HCT116 (cell line): ENCODE measurements around the gene UQCC5. TPM values are rescaled to one million over a fixed set of nuclear protein-coding genes. Genes with fewer than 3 reads are reported as not detected.

Source experiments
- ATAC-seq: fragments of 200-7000 bp; cut with Tn5 transposase; 2 replicates; pipeline ENCODE4 v1.9.1; 2020; ENCODE audit warnings: mild to moderate bottlenecking, moderate library complexity
- BruUV-seq: library from RNA; stranded (reverse); fragments of 400-500 nt; replicated peaks from 2 replicates; lab custom pipeline; 2021; lab: Mats Ljungman, UMichigan
- CTCF ChIA-PET: fragments of 300-600 bp; sonication (Branson Sonifier 250); formaldehyde crosslinking; loops from one replicate; lab custom pipeline; 2021; ENCODE audit warnings: antibody characterized with exemption; lab: Charles Lee
- POLR2A ChIA-PET: fragments of 300-600, 350-600 bp; sonication (Branson Sonifier 250); formaldehyde crosslinking; loops from one replicate; lab custom pipeline; 2021; ENCODE audit warnings: antibody characterized with exemption; lab: Charles Lee
- RAD21 ChIA-PET, 2 experiments: fragments of 300-600 bp; sonication (Branson Sonifier 250); formaldehyde crosslinking; loops; one replicate each; lab custom pipeline; 2023; ENCODE audit warnings: low total read pairs in 2 of 2; ENCODE audit not compliant: uncharacterized antibody in 2 of 2, unreplicated experiment in 2 of 2, low non-redundant PET in 1 of 2; lab: Charles Lee
- DNase-seq: peaks from one replicate; pipeline ENCODE4 v3.0.0-alpha.2; 2010; ENCODE audit warnings: low read depth, low spot score
- H2AFZ ChIP-seq: fragments of 200-600 bp; shearing (Covaris generic), sonication (generic); 2 replicates; pipeline ENCODE4 v1.6.1; 2017; ENCODE audit warnings: low read depth, mixed run types, mixed read lengths, antibody characterized with exemption, low read length; ENCODE audit not compliant: poor library complexity, severe bottlenecking
- H3K27ac ChIP-seq: 2 replicates; pipeline ENCODE4 v1.5.1; 2012; ENCODE audit warnings: low read depth, low read length
- H3K27me3 ChIP-seq: fragments of 200-600 bp; sonication (generic); 2 replicates; pipeline ENCODE4 v1.6.1; 2016; ENCODE audit warnings: mixed run types, low read length, mixed read lengths; ENCODE audit not compliant: insufficient read depth
- H3K36me3 ChIP-seq, 2 experiments: fragments of 200-500 bp in 1 of 2; fragments of 200-600 bp in 1 of 2; sonication (Bioruptor generic) in 1 of 2; sonication (generic) in 1 of 2; 2 replicates each; pipeline versions ENCODE4 v1.5.1 to v1.6.1; 2014 to 2016; ENCODE audit warnings: low read length in 2 of 2, inconsistent platforms in 1 of 2, mixed read lengths in 1 of 2, mixed run types in 1 of 2; ENCODE audit not compliant: insufficient read depth in 2 of 2, control insufficient read depth in 1 of 2
- H3K4me1 ChIP-seq, 2 experiments: fragments of 200-600 bp in 1 of 2; sonication (generic) in 1 of 2; 2 replicates each; pipeline versions ENCODE4 v1.5.1 to v1.6.1; 2012 to 2017; ENCODE audit warnings: low read length in 2 of 2, inconsistent platforms in 1 of 2, mild to moderate bottlenecking in 1 of 2, mixed read lengths in 1 of 2, mixed run types in 1 of 2, moderate library complexity in 1 of 2; ENCODE audit not compliant: insufficient read depth in 2 of 2, control insufficient read depth in 1 of 2
- H3K4me2 ChIP-seq: fragments of 200-600 bp; sonication (generic); 2 replicates; pipeline ENCODE4 v1.6.1; 2017; ENCODE audit warnings: mixed run types, low read length, mixed read lengths
- H3K4me3 ChIP-seq, 2 experiments: fragments of 200-600 bp in 1 of 2; sonication (generic) in 1 of 2; replicated peaks in 1 of 2; 2 replicates each; pipeline ENCODE4 v1.5.1; 2011 to 2016; ENCODE audit warnings: low read length in 2 of 2, control low read depth in 1 of 2, low read depth in 1 of 2, mild to moderate bottlenecking in 1 of 2, mixed read lengths in 1 of 2, mixed run types in 1 of 2
- H3K79me2 ChIP-seq: fragments of 200-600 bp; sonication (generic); 2 replicates; pipeline ENCODE4 v1.6.1; 2017; ENCODE audit warnings: mild to moderate bottlenecking, mixed run types, low read length, moderate library complexity, mixed read lengths; ENCODE audit not compliant: insufficient read depth
- H3K9ac ChIP-seq: fragments of 200-600 bp; sonication (generic); 2 replicates; pipeline ENCODE4 v1.6.1; 2016; ENCODE audit warnings: low read length, mixed read lengths
- H3K9me2 ChIP-seq: fragments of 200-600 bp; sonication (generic), shearing (Covaris generic); 2 replicates; pipeline ENCODE4 v1.6.1; 2017; ENCODE audit warnings: mixed run types, mild to moderate bottlenecking, moderate library complexity; ENCODE audit not compliant: insufficient read depth
- H3K9me3 ChIP-seq, 2 experiments: fragments of 200-500 bp in 1 of 2; fragments of 200-600 bp in 1 of 2; sonication (Bioruptor generic) in 1 of 2; sonication (generic) in 1 of 2; 2 replicates each; pipeline ENCODE4 v1.6.1; 2014 to 2017; ENCODE audit warnings: low read length in 2 of 2, mixed read lengths in 2 of 2, inconsistent platforms in 1 of 2, low read depth in 1 of 2, mild to moderate bottlenecking in 1 of 2, mixed run types in 1 of 2, moderate library complexity in 1 of 2; ENCODE audit not compliant: control insufficient read depth in 1 of 2, insufficient read depth in 1 of 2
- H4K20me1 ChIP-seq: fragments of 200-600 bp; sonication (generic), shearing (Covaris generic); 2 replicates; pipeline ENCODE4 v1.6.1; 2017; ENCODE audit warnings: mixed run types, mild to moderate bottlenecking, moderate library complexity; ENCODE audit not compliant: insufficient read depth
- ELF1 ChIP-seq: IDR thresholded peaks from 2 replicates; pipeline ENCODE4 v1.6.1; 2012; ENCODE audit warnings: low read depth, borderline replicate concordance
- EZH2 ChIP-seq: fragments of 200-600 bp; sonication (generic); IDR thresholded peaks from 2 replicates; pipeline ENCODE4 v1.6.1; 2017; ENCODE audit warnings: antibody characterized with exemption, mixed run types
- JUND ChIP-seq: IDR thresholded peaks from 2 replicates; pipeline ENCODE4 v1.6.1; 2012
- SP1 ChIP-seq: IDR thresholded peaks from 2 replicates; pipeline ENCODE4 v1.6.1; 2012; ENCODE audit warnings: low read depth
- ZFX ChIP-seq: fragments of 450-650 bp; IDR thresholded peaks from 2 replicates; pipeline ENCODE4 v1.6.1; 2017
- intact Hi-C: fragments of 100-400 bp; cut with micrococcal nuclease; formaldehyde crosslinking; loops from 2 replicates; pipeline ENCODE4 v1.10.0; 2022
- total RNA-seq: library from RNA; stranded (reverse); gene quantifications from one replicate; pipeline ENCODE4 v1.2.1, GENCODE V29; 2021; ENCODE audit not compliant: unreplicated experiment
- TF ChIP-seq, protein P1 (sequence below): IDR thresholded peaks from 2 replicates; pipeline ENCODE4 v1.6.1; 2012; ENCODE audit warnings: low read depth
- TF ChIP-seq, protein P2 (sequence below): IDR thresholded peaks from 2 replicates; pipeline ENCODE4 v1.6.1; 2011; ENCODE audit warnings: mild to moderate bottlenecking, low read length, moderate library complexity; ENCODE audit not compliant: insufficient replicate concordance; ENCODE audit errors: extremely low read depth

The UQCC5 gene
- total RNA-seq, 1 experiment from 2014 or later: 14.1 TPM

DNA sequence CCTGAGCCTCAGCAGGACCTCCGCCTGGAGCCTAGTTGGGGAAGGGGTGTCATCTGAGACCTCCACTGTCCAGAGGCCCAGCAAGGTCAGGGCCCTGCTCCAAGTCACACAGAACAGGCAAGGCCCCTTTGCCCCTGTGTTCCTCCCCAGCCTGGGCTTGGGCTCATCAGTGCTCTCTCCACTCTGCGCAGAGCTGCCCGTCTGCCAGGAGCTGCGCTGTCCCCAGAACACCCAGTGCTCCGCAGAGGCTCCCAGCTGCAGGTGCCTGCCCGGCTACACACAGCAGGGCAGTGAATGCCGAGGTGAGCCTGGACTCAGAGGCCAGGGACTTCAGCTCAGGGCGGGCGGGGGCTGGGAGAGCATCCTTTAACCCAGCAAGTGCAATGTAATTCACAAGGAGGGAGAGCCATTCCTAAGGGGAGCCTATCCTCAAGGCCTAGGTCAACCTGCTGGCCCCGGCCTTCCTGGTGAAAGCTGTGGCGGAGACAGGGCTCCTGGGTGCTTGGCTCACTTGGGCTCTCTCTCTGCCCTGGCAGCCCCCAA, 33.5 kb upstream of the UQCC5 start:
- Histone ChIP-seq H3K9me2 (no peaks in the 10 kb centered on the region), H3K4me1 (peaks cover 3 to 4% of the 10 kb centered on the region in 2 experiments; a peak in 2 of 4 replicates), H3K9ac (no peak overlapping the region), H3K9me3 (no peaks in the 10 kb centered on the region), H3K4me3 (no peak overlapping the region)
- intact Hi-C loops: no loop called here
- BruUV-seq: no TSS peak
- no peak for DNase-seq
- ATAC-seq: peak; percentile 34; the same call in 1 of the 2 replicates
- TF ChIP-seq, protein P1, sequence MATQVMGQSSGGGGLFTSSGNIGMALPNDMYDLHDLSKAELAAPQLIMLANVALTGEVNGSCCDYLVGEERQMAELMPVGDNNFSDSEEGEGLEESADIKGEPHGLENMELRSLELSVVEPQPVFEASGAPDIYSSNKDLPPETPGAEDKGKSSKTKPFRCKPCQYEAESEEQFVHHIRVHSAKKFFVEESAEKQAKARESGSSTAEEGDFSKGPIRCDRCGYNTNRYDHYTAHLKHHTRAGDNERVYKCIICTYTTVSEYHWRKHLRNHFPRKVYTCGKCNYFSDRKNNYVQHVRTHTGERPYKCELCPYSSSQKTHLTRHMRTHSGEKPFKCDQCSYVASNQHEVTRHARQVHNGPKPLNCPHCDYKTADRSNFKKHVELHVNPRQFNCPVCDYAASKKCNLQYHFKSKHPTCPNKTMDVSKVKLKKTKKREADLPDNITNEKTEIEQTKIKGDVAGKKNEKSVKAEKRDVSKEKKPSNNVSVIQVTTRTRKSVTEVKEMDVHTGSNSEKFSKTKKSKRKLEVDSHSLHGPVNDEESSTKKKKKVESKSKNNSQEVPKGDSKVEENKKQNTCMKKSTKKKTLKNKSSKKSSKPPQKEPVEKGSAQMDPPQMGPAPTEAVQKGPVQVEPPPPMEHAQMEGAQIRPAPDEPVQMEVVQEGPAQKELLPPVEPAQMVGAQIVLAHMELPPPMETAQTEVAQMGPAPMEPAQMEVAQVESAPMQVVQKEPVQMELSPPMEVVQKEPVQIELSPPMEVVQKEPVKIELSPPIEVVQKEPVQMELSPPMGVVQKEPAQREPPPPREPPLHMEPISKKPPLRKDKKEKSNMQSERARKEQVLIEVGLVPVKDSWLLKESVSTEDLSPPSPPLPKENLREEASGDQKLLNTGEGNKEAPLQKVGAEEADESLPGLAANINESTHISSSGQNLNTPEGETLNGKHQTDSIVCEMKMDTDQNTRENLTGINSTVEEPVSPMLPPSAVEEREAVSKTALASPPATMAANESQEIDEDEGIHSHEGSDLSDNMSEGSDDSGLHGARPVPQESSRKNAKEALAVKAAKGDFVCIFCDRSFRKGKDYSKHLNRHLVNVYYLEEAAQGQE: no peak
- TF ChIP-seq ELF1: no peak
- TF ChIP-seq, protein P2, sequence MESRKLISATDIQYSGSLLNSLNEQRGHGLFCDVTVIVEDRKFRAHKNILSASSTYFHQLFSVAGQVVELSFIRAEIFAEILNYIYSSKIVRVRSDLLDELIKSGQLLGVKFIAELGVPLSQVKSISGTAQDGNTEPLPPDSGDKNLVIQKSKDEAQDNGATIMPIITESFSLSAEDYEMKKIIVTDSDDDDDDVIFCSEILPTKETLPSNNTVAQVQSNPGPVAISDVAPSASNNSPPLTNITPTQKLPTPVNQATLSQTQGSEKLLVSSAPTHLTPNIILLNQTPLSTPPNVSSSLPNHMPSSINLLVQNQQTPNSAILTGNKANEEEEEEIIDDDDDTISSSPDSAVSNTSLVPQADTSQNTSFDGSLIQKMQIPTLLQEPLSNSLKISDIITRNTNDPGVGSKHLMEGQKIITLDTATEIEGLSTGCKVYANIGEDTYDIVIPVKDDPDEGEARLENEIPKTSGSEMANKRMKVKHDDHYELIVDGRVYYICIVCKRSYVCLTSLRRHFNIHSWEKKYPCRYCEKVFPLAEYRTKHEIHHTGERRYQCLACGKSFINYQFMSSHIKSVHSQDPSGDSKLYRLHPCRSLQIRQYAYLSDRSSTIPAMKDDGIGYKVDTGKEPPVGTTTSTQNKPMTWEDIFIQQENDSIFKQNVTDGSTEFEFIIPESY: no peak
- no peak for TF ChIP-seq SP1
- TF ChIP-seq ZFX: no peak
- no peak for TF ChIP-seq JUND
- TF ChIP-seq EZH2: no peak
- TF ChIP-seq, all 23 proteins: peak for 0
- ChIA-PET RAD21 (no interaction called here), POLR2A (no interaction called here), CTCF (no interaction called here)
- Histone ChIP-seq H2AFZ (no peak overlapping the region), H3K27ac (no peak overlapping the region), H4K20me1 (no peaks in the 10 kb centered on the region), H3K27me3 (no peaks in the 10 kb centered on the region), H3K79me2 (no peaks in the 10 kb centered on the region), H3K36me3 (no peaks in the 10 kb centered on the region), H3K4me2 (no peak overlapping the region)
